GM18868 (cell line): ENCODE data around the gene RAB4A.

ENCODE experiments used
- ATAC-seq: cut with Tn5 transposase; IDR thresholded peaks from one replicate; pipeline ENCODE4 v1.9.1; 2021; ENCODE audit warnings: mild to moderate bottlenecking, moderate library complexity; ENCODE audit not compliant: unreplicated experiment

RAB4A gene

GRCh38 chr1:229328598-229329362 lies 57.9 kb downstream of the RAB4A start:
- ATAC-seq, result peak; percentile 45

- no peak for ATAC-seq
These were observed 63.4 kb downstream of the RAB4A start for GRCh38 chr1:229334269-229334668.

- ATAC-seq, result no peak
These were observed 63.8 kb downstream of the RAB4A start for GRCh38 chr1:229334716-229335115.

GRCh38 chr1:229336345-229336744 lies 65.4 kb downstream of the RAB4A start:
- ATAC-seq, result no peak

- no peak for ATAC-seq
These were observed 68.2 kb downstream of the RAB4A start for GRCh38 chr1:229339086-229339485.

GRCh38 chr1:229339520-229339919 lies 68.6 kb downstream of the RAB4A start:
- no peak for ATAC-seq

GRCh38 chr1:229340496-229340895 lies 69.6 kb downstream of the RAB4A start:
- no peak for ATAC-seq

GRCh38 chr1:229341774-229342655 lies 71.1 kb downstream of the RAB4A start:
- ATAC-seq, result peak; percentile 74

GRCh38 chr1:229342656-229343569 lies 72.0 kb downstream of the RAB4A start, which contains the start of gene CCSAP:
Gene CCSAP (minus strand): TSS chr1:229343047. CDS start chr1:229342465, 582 bp downstream.
- peak; percentile 33 for ATAC-seq

- no peak for ATAC-seq
These were observed 73.2 kb downstream of the RAB4A start for GRCh38 chr1:229344139-229344538.

- no peak for ATAC-seq
These were observed 74.2 kb downstream of the RAB4A start for GRCh38 chr1:229344937-229345684.

- no peak for ATAC-seq
These were observed 76.6 kb downstream of the RAB4A start for GRCh38 chr1:229347528-229347927.

GRCh38 chr1:229349463-229350385 lies 78.8 kb downstream of the RAB4A start:
- no peak for ATAC-seq

GRCh38 chr1:229352975-229353374 lies 82.1 kb downstream of the RAB4A start:
- no peak for ATAC-seq

GRCh38 chr1:229354226-229354625 lies 83.3 kb downstream of the RAB4A start:
- ATAC-seq, result no peak
